Right renal cortex interstitium (tissue), 3 donors: ENCODE results near the gene CACNA1E. TPM values are rescaled to one million over a fixed set of nuclear protein-coding genes. Genes with fewer than 3 reads are reported as not detected.
"Not testable (repeated sequence)": the region's sequence is repeated elsewhere in the genome, so short reads cannot be mapped to it uniquely, and the experiment has no call there.

Experiments
- DNase-seq, 3 donors: peaks; one replicate each; pipeline ENCODE4 v3.0.0-alpha.2; 2013; ENCODE audit warnings: low read depth in 3 of 3, low spot score in 2 of 3
- polyA plus RNA-seq, 3 donors: library from polyadenylated mRNA; unstranded; fragments of 120-200 nt; gene quantifications; one replicate each; pipeline ENCODE4 v1.2.1, GENCODE V29; 2013; ENCODE audit not compliant: insufficient read length in 3 of 3

Gene CACNA1E
- polyA plus RNA-seq, 3 donors = 0.19 to 0.79 (median 0.51) TPM

- DNase-seq = no peak
These were observed 311.0 kb downstream of the CACNA1E start for GRCh38 chr1:181794332-181794731.

- DNase-seq = no peak
These were observed 315.0 kb downstream of the CACNA1E start for GRCh38 chr1:181798191-181798926.

GRCh38 chr1:181801617-181802016 lies 318.3 kb downstream of the CACNA1E start:
- DNase-seq = no peak

DNA sequence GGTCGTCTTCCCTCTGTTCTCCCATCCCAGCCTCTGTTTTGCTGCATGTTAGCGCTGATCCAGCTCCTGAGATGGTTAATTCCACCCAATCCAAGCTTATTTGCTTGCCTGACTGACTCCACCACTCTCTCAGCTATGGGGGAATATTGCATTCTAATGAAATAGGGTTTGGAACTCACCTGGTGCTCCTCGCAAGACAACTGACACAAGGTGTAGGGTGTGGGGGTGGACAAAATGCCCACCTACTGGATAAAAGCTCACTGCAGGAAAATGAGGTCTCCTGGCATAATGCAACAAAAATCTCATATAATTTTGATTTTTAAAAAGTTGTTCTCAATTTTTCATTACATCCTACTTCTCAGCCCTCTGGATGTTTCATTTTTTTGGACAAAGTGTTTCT lies 319.1 kb downstream of the CACNA1E start:
- no peak for DNase-seq

DNA sequence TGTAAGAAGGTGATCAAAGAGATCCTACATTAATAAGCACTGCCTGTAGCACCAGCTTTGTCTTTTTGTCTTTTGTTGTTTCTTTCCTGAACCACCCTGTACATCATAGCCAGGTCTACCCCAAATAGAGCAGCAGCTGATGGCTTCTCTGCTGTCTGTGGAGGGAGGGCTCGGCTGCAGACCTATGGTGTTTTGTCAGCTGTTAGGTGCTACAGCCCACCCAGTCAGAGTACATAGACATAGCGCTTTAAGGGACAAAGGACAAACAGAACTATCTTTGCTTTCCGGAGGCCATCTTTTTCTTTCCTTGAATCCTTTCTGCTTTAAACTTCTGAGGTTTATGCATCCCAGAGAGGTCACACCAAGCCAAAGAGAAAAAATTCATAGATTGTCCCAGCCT lies 320.1 kb downstream of the CACNA1E start:
- DNase-seq = no peak

GRCh38 chr1:181804989-181805388 lies 321.7 kb downstream of the CACNA1E start:
- no peak for DNase-seq

DNA sequence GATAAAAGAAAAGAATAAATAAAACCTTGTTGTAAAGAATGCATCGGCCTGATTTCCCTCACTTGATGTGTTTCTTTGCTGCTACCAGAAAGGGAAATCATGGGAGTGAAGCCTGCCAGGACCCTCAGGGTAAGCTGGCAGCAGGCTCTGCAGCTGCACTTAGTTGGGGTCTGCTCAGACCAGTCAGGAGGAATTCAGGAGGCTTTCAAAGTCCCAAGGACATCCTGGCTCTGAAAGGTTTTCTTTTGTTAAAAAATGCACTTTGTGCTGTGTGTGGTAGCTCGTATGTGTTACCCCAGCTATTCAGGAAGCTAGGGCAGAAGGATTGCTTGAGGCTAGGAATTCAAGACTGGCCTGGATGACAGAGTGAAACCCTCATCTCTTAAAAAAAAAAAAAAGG lies 323.4 kb downstream of the CACNA1E start:
- no peak for DNase-seq

- DNase-seq = no peak
These were observed 323.9 kb downstream of the CACNA1E start for GRCh38 chr1:181807251-181807650.

DNA sequence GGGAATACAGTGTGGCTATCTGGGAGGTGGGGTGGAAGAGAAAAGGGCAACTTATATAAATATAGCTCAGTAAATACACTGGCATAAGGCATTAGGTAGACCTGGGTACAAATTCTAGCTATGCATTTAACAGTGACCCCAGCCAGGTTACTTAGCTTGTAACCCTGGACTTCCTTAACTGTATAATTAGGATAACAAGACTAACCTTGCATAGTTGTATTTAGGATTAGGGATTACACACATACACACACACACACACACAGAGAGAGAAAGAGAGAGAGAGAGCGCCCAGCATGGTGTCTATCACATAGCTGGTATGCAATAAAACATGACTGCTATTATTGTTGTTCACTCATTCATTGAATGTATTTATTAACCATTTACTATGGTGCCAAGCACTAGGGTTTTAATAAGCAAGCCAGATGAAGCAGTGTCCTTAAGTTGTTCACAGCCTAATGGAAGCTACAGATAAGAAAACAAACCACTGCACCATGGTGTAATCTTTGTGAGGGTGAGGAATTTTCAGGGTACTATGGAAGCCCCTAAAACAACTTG lies 326.8 kb downstream of the CACNA1E start:
- no peak for DNase-seq

GRCh38 chr1:181812208-181812607 lies 328.9 kb downstream of the CACNA1E start:
- no peak for DNase-seq

DNA sequence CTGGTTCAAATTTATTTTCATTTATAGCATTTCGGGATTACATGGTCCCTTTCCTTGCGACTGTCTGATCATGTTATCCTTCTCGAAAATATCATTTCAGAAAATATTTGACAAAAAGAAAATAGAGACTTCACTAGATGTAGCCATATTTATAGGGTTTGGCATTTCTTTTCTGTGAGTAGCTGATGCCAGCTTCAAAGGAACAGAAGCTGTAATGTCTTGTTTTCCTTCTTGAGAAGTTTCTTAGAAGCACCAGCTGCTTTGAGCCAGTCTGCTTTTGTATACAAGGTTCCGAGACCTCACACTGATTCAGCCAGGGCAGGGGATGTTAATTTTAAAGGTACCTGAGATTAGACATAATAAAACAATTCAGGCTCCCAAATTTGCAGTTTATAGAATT lies 329.9 kb downstream of the CACNA1E start:
- DNase-seq = no peak

GRCh38 chr1:181816608-181817007 lies 333.3 kb downstream of the CACNA1E start:
- no peak for DNase-seq

- DNase-seq = no peak
These were observed 333.8 kb downstream of the CACNA1E start for GRCh38 chr1:181817091-181817490.

DNA sequence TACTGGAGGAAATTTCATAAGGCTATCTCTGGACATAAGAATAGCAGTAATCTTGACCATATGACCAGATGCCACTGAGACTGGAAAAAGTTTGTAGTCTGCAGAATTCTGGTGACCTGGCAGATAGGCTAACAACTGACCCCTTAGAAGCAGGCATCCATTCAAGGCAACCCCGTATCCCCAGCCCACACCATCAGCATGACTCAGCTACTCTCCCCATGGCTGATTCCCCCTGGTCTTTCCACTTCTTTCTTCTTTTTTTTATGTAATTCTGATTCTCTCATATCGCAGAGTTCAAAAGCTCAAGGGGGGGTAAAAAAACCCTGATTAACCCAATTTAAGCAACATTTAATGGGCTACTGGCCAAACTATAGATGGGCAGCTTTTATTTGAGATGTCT lies 335.1 kb downstream of the CACNA1E start:
- DNase-seq = no peak

DNA sequence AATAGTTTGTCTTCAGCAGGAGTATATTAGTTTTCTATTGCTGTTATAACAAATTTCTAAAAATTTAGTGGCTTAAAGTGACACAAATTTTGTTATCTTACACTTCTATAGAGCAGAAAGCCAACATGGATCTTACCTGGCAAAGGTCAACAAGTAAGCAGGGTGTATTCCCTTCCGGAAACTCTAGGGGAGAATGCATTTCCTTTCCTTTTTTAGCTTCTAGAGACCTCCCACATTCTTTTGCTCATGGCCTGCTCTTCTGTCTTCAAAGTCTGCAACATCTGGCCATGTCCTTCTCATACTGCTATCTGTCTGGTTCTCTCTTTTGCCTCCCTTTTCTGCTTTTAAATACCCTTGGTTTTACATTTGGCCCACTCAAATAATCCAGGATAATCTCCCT lies 335.6 kb downstream of the CACNA1E start:
- no peak for DNase-seq

- DNase-seq = no peak
These were observed 338.4 kb downstream of the CACNA1E start for GRCh38 chr1:181821701-181822100.

DNA sequence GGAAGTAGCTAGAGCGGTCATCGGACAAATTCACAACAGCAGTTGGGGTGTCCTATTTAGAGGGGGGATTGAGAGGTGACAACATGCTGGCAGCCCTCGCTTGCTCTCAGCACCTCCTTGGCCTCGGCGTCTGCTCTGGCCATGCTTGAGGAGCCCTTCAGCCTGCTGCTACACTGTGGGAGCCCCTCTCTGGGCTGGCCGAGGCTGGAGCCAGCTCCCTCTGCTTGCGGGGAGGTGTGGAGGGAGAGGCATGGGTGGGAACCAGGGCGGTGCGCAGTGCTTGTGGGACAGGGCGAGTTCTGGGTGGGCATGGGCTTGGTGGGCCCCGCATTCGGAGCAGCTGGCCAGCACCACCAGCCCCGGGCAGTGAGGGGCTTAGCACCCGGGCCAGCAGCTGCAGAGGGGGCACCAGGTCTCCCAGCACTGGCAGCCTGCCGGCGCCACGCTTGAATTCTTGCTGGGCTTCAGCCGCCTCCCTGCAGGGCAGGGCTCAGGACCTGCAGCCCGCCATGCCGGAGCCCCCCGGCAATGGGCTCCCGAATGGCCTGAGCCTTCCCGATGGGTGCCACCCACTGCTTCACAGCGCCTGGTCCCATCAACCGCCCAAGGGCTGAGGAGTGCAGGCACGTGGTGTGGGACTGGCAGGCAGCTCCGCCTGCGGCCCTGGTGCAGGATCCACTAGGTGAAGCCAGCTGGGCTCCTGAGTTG lies 349.0 kb downstream of the CACNA1E start:
- not testable (repeated sequence) for DNase-seq

DNA sequence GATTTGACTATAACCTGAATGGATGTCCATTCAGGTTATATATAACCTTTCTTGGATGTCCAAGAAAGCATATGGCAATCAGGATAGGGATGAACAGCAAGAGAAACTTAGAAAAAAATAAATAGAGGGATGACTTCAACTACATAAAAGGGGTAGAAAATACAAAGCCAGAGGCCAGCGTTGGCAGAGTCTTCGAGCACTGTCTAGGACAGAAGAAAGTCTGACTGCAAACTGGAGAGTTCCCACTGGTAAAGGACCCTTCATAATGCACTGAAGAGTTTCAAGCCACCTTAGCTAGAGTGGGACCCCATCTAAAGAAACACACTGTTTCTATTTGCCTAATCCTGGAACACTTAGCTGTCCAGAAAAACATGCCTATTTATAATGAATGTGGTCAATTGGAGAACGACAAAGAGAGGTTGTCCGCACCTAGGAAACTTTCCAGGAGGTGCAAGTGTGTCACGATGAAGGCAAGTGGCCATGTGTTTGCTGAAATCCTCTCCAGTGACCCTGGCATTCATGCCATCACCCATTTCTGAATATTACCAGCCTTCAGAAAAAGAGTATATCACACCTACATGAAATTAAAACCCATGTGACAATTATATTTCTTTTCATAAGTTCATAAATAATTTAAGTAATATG lies 362.8 kb downstream of the CACNA1E start:
- no peak for DNase-seq

- DNase-seq = no peak
These were observed 363.4 kb downstream of the CACNA1E start for GRCh38 chr1:181846681-181847080.

GRCh38 chr1:181849071-181849470 lies 365.8 kb downstream of the CACNA1E start:
- no peak for DNase-seq

DNA sequence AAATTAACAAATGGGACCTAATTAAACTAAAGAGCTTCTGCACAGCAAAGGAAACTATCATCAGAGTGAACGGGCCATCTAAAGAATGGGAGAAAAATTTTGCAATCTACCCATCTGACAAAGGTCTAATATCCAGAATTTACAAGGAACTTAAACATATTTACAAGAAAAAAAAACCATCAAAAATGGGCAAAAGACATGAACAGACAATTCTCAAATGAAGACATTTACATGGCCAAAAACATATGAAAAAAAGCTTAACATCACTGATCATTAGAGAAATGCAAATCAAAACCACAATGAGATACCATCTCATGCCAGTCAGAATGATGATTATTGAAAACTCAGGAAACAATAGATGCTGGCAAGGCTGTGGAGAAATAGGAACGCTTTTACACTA lies 370.9 kb downstream of the CACNA1E start:
- DNase-seq = not testable (repeated sequence)

- DNase-seq = no peak
These were observed 372.1 kb downstream of the CACNA1E start for GRCh38 chr1:181855380-181855779.
